HUES6 (cell line): ENCODE measurements around the gene PCLAF.
"Not testable (repeated sequence)": the region's sequence is repeated elsewhere in the genome, so short reads cannot be mapped to it uniquely, and the experiment has no call there.

ENCODE experiments used
- H3K27ac ChIP-seq: 2 replicates; pipeline ENCODE4 v1.7.0; 2013; ENCODE audit warnings: low read depth, mild to moderate bottlenecking, low read length, inconsistent platforms
- H3K27me3 ChIP-seq: 2 replicates; pipeline ENCODE4 v1.6.1; 2013; ENCODE audit warnings: low read length; ENCODE audit not compliant: control insufficient read depth, insufficient read depth
- H3K36me3 ChIP-seq: 2 replicates; pipeline ENCODE4 v1.6.1; 2013; ENCODE audit warnings: low read length; ENCODE audit not compliant: control insufficient read depth, insufficient read depth
- H3K4me1 ChIP-seq: 2 replicates; pipeline ENCODE4 v1.6.1; 2013; ENCODE audit warnings: low read length; ENCODE audit not compliant: control insufficient read depth, insufficient read depth
- H3K4me3 ChIP-seq: 2 replicates; pipeline ENCODE4 v1.5.1; 2013; ENCODE audit warnings: low read depth, low read length
- H3K9ac ChIP-seq: one replicate; pipeline ENCODE4 v1.6.1; 2013; ENCODE audit warnings: mild to moderate bottlenecking, low read length
- H3K9me3 ChIP-seq: 2 replicates; pipeline ENCODE4 v1.6.1; 2013; ENCODE audit warnings: low read depth, low read length; ENCODE audit not compliant: control insufficient read depth, insufficient read depth

The PCLAF gene

DNA sequence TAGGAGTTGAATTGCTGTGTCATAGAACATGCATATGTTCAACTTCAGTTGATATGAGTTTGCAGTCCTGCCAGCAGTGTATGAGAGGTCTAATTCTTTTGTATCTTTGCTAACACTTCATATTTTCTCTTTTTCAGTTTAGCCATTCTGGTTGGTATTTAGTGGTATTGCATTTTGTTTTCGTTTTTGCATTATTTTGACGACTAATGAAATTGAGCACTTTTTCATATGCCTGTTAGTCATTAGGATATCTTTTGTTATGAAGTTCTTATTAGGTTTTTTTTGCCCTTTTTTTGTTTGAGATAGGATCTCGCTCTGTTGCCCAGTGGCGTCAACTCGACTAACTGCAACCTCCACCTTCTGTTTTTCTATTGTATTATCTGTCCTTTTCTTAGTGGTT lies 15.5 kb upstream of the PCLAF start:
- no peaks in the 10 kb centered on the region for H3K4me1 ChIP-seq
- H3K9ac ChIP-seq = no peak overlapping the region
- no peaks in the 10 kb centered on the region for H3K9me3 ChIP-seq
- H3K4me3 ChIP-seq = no peak overlapping the region
- H3K36me3 ChIP-seq = peaks cover 58% of the 10 kb centered on the region
- no peaks in the 10 kb centered on the region for H3K27me3 ChIP-seq
- no peak overlapping the region for H3K27ac ChIP-seq

DNA sequence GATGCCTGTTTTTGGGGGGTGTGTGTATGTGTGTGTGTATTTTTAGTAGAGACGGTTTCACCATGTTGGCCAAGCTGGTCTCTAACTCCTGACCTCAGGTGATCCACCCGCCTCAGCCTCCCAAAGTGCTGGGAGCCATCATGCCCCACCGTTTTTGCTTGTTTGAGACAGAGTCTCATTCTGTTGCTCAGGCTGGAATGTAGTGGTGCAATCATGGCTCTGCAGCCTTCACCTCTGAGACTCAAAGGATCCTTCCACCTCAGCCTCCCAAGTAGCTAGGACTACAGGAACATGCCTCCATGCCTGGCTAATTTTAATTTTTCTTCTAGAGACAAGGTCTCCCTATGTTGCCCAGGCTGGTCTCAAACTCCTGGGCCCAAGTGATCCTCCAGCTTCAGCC lies 11.2 kb upstream of the PCLAF start:
- H3K4me1 ChIP-seq, H3K27ac ChIP-seq, H3K9me3 ChIP-seq, H3K27me3 ChIP-seq, H3K4me3 ChIP-seq, H3K9ac ChIP-seq: not testable (repeated sequence)
- H3K36me3 ChIP-seq = peaks cover 32% of the 10 kb centered on the region

DNA sequence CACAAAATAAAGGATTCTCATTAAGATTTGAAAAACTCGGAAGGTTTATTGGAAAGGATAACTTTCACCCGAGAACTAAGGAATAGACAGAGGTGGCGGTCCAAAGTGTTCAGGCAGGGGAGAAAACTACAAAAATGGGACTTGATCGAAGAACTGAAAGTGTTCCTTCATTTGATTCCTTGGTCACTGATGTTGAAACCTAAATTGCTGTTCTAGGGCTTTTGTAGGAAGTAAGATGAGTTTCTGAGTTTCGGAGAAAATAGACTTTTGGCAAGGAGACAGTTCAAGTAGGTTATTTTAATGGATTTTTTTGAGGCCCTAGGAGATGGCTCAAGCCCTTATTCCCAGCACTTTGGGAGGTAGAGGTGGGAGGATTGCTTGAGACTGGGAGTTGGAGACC lies 7.8 kb upstream of the PCLAF start:
- Histone ChIP-seq H3K27me3 (0 out of 2 replicates have a peak, but pooled peaks cover 6% of the 10 kb centered on the region), H3K9me3 (no peaks in the 10 kb centered on the region), H3K4me3 (0 out of 2 replicates have a peak overlapping the region, but pooled peaks have one; percentile 94), H3K36me3 (peaks cover 6% of the 10 kb centered on the region), H3K4me1 (no peaks in the 10 kb centered on the region), H3K27ac (no peak overlapping the region), H3K9ac (no peak overlapping the region)

DNA sequence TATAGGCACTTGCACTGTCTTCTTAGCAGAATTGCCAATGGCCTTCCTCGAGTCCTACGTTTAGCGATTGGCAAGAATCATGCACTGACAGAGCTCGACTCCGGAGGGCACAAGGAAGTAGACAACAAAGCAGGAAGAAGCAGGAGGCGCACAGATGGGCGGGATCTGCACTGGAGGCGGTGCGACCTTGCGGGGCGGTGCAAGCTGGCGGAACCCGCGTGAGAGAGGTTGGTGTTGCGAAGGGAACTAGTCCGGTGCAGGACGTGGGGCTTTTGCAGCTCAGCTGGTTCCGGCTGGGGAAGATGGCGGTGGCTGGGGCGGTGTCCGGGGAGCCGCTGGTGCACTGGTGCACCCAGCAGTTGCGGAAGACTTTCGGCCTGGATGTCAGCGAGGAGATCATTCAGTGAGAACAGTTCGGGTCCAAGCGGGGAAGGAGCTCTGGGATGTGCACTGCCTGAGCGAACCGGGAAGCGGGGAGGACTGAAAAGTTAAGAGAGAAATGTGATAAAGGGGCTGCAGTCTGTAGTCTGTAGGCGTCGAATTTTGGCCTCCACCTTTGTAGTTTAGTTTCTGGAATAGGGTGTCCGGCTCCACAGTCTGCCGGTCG lies 6.4 kb upstream of the PCLAF start, which contains the start of gene TRIP4:
Gene TRIP4 (plus strand): TSS at position 275 of the 607 bp plus-strand sequence. CDS start 28 bp downstream, at position 303.
- Histone ChIP-seq H3K27me3 (peaks cover 12% of the 10 kb centered on the region; the same call in 1 of the 2 replicates), H3K9ac (peak within 1 kb of the TSS; percentile 91), H3K36me3 (no peaks in the 10 kb centered on the region), H3K4me1 (no peaks in the 10 kb centered on the region), H3K4me3 (peak within 1 kb of the TSS; percentile 94), H3K27ac (no peak within 1 kb of the TSS), H3K9me3 (no peaks in the 10 kb centered on the region)

DNA sequence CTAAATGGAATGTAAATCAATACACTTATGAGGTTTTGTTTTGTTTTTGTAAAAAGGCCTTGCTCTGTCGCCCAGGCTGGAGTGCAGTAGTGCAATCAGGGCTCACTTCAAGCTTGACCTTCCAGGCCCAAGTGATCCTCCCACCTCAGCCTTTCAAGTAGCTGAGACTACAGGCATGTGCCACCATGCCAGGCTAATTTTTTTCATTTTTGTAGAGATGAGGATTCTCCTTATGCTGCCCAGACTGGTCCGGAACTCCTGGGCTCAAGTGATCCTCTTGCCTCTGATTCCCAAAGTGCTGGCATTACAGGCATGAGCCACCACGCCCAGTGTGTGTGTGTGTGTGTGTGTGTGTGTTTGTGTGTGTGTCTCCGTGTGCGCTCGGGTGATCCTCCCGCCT lies 5.0 kb upstream of the PCLAF start:
- Histone ChIP-seq H3K4me3 (no peak overlapping the region), H3K9me3 (no peaks in the 10 kb centered on the region), H3K36me3 (no peaks in the 10 kb centered on the region), H3K27ac (no peak overlapping the region), H3K4me1 (no peaks in the 10 kb centered on the region), H3K27me3 (peaks cover 20% of the 10 kb centered on the region; the same call in 1 of the 2 replicates), H3K9ac (no peak overlapping the region)

DNA sequence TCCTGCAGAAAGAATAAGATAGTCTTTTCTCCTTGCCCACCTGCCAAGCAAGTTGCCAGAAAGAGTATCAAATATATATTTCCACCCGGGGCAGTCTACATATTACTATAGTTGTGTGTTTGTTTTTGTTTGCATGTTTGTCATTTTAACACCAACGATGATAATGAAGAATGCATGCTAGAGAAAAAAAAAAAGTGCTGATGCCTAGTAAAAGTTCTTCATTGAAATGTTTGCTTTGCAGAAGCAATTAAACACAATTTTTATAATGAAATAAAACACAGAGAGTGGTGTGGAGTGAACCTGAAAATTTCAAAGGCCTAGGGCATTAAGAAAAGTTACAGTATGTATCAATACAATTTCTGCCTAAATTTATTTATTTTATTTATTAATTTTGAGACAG lies 2.5 kb upstream of the PCLAF start:
- H3K9ac ChIP-seq = no peak overlapping the region
- H3K36me3 ChIP-seq = no peaks in the 10 kb centered on the region
- no peaks in the 10 kb centered on the region for H3K9me3 ChIP-seq
- no peaks in the 10 kb centered on the region for H3K4me1 ChIP-seq
- no peak overlapping the region for H3K27ac ChIP-seq
- peaks cover 23% of the 10 kb centered on the region; the same call in 1 of the 2 replicates for H3K27me3 ChIP-seq
- no peak overlapping the region for H3K4me3 ChIP-seq

DNA sequence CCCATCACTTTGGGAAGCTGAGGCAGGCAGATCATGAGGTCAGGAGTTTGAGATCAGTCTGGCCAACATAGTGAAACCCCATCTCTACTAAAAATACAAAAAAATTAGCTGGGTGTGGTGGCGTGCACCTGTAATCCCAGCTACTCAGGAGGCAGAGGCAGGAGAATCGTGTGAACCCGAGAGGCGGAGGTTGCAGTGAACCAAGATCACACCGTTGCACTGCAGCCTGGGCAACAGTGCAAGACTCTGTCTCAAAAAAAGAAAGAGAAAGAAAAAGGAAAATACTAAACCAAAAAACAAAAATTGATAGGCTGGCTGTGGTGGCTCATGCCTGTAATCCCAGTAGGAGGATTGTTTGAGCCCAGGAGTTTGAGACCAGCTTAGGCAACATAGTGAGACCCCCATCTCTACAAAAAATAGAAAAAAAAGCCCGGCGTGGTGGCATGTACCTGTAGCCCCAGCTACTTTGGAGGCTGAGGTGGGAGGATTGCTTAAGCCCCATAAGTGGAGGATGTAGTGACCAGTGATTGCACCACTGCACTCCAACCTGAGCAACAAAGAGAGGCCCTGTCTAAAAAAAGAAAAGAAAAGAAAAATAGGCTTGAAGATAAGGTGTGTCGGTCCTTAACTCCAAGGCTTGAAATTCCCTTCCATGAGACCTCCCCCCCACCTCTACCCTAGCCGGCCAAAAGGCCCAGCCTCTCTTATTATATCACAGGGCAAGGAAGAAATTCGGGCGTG lies 941 bp downstream of the PCLAF start:
- H3K27me3 ChIP-seq = peaks cover 23% of the 10 kb centered on the region; the same call in 1 of the 2 replicates
- H3K4me1 ChIP-seq, H3K27ac ChIP-seq, H3K9me3 ChIP-seq: not testable (repeated sequence)
- H3K9ac ChIP-seq = peak overlapping the region; percentile 85
- peak overlapping the region; percentile 63 for H3K4me3 ChIP-seq
- H3K36me3 ChIP-seq = peaks cover 14% of the 10 kb centered on the region

DNA sequence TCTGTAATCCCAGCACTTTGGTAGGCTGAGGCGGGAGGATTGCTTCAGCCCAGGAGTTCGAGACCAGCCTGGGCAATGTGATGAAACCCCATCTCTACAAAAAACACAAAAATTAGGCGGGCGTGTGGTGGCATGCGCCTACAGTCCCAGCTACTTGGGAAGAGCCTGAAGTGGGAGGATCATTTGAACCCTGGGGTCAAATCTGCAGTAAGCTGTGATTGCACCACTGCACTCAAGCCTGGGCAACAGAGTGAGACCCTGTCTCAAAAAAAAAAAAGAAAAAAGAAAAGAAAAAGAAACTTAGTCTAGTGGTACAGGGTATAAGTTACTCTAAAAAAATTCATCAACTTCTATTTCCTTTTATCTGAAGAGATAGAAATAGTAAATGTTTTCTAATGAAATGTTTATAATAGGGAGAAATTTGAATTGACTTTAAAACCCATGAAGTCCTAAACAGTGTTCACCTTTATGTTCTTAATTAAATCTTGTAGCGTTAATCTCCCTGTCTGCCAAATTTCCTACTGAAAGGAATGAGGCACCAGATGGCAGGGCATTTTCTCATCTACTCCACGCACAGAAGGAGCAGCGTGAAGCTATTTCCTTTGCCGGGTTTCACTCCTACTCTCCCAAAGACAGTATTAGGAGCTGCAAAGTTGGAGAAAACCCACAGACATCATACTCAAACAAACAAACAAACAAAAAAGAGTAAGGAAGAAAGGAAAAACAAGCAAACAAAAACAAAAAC lies 1.9 kb downstream of the PCLAF start:
- Histone ChIP-seq H3K4me3 (peak overlapping the region; percentile 63; the same call in 1 of the 2 replicates), H3K27ac (no peak overlapping the region), H3K9me3 (no peaks in the 10 kb centered on the region), H3K36me3 (peaks cover 23% of the 10 kb centered on the region), H3K4me1 (no peaks in the 10 kb centered on the region), H3K9ac (no peak overlapping the region), H3K27me3 (peaks cover 17% of the 10 kb centered on the region; the same call in 1 of the 2 replicates)

DNA sequence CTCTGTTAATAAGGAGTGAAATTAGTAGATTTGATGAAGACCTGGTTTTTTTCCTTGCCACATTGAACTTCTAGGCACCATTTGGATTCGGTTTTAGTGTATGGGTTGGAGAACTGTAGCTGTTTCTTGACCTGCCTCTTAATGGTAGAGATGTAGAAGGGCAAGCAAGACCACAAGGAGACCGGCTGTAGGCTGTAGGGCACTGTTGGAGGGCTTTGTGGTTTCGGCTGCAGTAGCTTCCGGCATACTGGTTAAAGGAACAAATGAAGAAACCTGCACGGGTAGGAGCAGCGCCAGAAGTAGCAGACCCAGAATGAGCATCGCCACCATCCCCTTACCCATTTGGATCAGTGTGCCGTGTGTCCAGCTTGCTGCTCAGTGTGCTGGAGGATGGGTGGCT lies 7.9 kb downstream of the PCLAF start:
- H3K4me3 ChIP-seq = no peak overlapping the region
- no peaks in the 10 kb centered on the region for H3K27me3 ChIP-seq
- no peaks in the 10 kb centered on the region for H3K9me3 ChIP-seq
- no peak overlapping the region for H3K27ac ChIP-seq
- peaks cover 39% of the 10 kb centered on the region for H3K36me3 ChIP-seq
- H3K4me1 ChIP-seq = no peaks in the 10 kb centered on the region
- no peak overlapping the region for H3K9ac ChIP-seq

DNA sequence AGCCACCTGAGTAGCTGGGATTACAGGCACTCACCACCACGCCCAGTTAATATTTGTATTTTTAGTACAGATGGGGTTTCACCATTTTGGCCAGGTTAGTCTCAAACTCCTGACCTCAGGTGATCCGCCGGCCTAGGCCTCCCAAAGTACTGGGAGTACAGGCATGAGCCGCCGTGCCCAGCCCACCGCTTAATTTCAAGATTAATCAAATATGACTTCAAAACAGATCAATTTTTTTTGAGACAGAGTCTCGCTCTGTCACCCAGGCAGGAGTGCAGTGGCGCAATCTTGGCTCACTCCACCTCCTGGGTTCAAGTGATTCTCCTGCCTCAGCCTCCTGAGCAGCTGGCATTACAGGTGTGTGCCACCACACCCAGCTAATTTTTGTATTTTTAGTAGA lies 9.9 kb downstream of the PCLAF start:
- peaks cover 33% of the 10 kb centered on the region for H3K36me3 ChIP-seq
- H3K9me3 ChIP-seq, H3K9ac ChIP-seq, H3K27ac ChIP-seq, H3K4me3 ChIP-seq, H3K4me1 ChIP-seq, H3K27me3 ChIP-seq: not testable (repeated sequence)
